ENCODE measurements around the gene TPPP.

DNA sequence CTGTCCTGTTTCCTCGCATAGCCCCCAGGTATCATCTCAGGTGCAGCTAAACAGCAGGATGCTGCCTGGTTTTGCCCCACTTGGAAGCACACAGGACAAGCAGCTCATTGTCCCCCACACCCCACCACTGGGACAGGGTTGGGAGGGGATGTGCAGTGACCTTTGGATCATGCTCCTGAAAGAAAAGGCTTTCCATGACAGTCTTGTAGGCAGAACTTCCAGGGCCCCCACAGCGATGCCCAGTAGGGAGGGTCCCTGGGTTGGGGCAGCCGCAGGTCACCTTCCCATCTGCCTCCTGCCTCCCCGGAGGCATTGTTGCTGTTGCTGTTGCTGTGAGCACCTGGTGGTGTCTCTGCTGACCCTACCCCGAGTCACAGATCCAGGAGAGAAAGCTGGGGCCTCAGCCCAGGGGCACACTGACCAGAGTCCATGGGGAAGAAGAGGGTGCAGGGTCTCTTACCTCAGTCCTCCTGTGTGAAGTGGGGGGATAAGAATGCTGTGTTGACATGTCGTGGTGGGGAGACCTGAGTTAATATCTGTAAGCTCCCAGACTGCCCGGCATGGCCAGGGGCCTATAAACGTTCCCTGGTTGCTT is 72.5 kb downstream of the TPPP start:
- TF ChIP-seq ARNT (IDR thresholded peaks at IDR 0.05) (no peak), FOXK2 (IDR thresholded peaks at IDR 0.05) (no peak), SP1 (IDR thresholded peaks at IDR 0.05) (no peak), SUZ12 (IDR thresholded peaks at IDR 0.05) (no peak), TARDBP (IDR thresholded peaks at IDR 0.05) (no peak), BHLHE40 (IDR thresholded peaks at IDR 0.05; ENCODE audit: borderline replicate concordance) (no peak), FOXM1 (IDR thresholded peaks at IDR 0.05; ENCODE audit: borderline replicate concordance) (no peak), L3MBTL2 (conservative IDR thresholded peaks at IDR 0.05) (no peak)
- TF ChIP-seq, protein P1, sequence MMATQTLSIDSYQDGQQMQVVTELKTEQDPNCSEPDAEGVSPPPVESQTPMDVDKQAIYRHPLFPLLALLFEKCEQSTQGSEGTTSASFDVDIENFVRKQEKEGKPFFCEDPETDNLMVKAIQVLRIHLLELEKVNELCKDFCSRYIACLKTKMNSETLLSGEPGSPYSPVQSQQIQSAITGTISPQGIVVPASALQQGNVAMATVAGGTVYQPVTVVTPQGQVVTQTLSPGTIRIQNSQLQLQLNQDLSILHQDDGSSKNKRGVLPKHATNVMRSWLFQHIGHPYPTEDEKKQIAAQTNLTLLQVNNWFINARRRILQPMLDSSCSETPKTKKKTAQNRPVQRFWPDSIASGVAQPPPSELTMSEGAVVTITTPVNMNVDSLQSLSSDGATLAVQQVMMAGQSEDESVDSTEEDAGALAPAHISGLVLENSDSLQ (IDR thresholded peaks at IDR 0.05), result no peak

Measured in HEK293T (cell line).